Measurements from ENCODE around the gene CD28. TPM values are rescaled to one million over a fixed set of nuclear protein-coding genes. Genes with fewer than 3 reads are reported as not detected.

CD28 gene
- total and polyA plus RNA-seq, 2 donors (not counting 3 experiments of a cell fraction or from before 2014, with no cell fraction given): 0.15 TPM; not detected in 1

- dilution Hi-C loops (cut with MboI; ENCODE audit: extremely low pct_ligation_motif_present, low sequenced_read_pairs) (no loop called here), intact Hi-C loops (cut with micrococcal nuclease) (no loop called here)
- Histone ChIP-seq H3K27me3 (ENCODE audit: control insufficient read depth in 2 of 2, insufficient read depth in 2 of 2, low read length in 2 of 2) (no peaks in the 10 kb centered on the region), H3K9me1 (replicated peaks; ENCODE audit: control insufficient read depth, extremely low read depth, insufficient read depth, low read length) (no peaks in the 10 kb centered on the region), H3K4me1 (ENCODE audit: control insufficient read depth, extremely low read depth, insufficient read depth, low read length) (no peaks in the 10 kb centered on the region), H4K20me1 (replicated peaks; ENCODE audit: control insufficient read depth, extremely low read depth, insufficient read depth, low read length) (no peaks in the 10 kb centered on the region), H3K4me2 (ENCODE audit: insufficient read depth, low read length) (no peak overlapping the region), H3K79me2 (ENCODE audit: control insufficient read depth, insufficient read depth, low read length) (no peaks in the 10 kb centered on the region), H3K9me3 (replicated peaks; ENCODE audit: control insufficient read depth, insufficient read depth, low read length) (no peaks in the 10 kb centered on the region), H3K36me3 (ENCODE audit: control insufficient read depth in 2 of 2, extremely low read depth in 1 of 2, insufficient read depth in 2 of 2, low read length in 2 of 2) (no peaks in the 10 kb centered on the region), H3K9ac (replicated peaks; ENCODE audit: extremely low read depth, insufficient read depth, low read length) (no peak overlapping the region), H3K27ac (ENCODE audit: insufficient read depth, low read depth, low read length) (no peak overlapping the region), H2AFZ (ENCODE audit: low read depth, low read length) (no peak overlapping the region), H3K4me3 (replicated peaks in 1 of 3; ENCODE audit: insufficient read depth in 1 of 3, low read depth in 1 of 3, low read length in 3 of 3) (no peak overlapping the region)
- no peak for DNase-seq (ENCODE audit: low read depth, low spot score)
- POLR2A ChIA-PET: no interaction called here
- no TSS peak for BruUV-seq (replicated peaks)
- CTCF ChIA-PET: interaction anchor here (0.6 kb wide), 1 partner anchor 54 kb away, joined by 4 read pairs; no protein-coding TSS in a partner anchor
- no peak for FAIRE-seq
- TF ChIP-seq GATA2 (IDR thresholded peaks at IDR 0.05; ENCODE audit: insufficient read depth, insufficient read length, low read depth, low read length) (no peak), EZH2 (IDR thresholded peaks at IDR 0.05; ENCODE audit: borderline replicate concordance, low read depth, low read length, severe bottlenecking) (no peak), MAX (IDR thresholded peaks at IDR 0.05; ENCODE audit: insufficient read depth, insufficient read length) (no peak), POLR2AphosphoS5 (IDR thresholded peaks at IDR 0.05; ENCODE audit: insufficient read depth, low read depth, low read length) (no peak), POLR2A (IDR thresholded peaks at IDR 0.05; ENCODE audit: low read depth, low read length) (no peak), CTCF (IDR thresholded peaks at IDR 0.05; ENCODE audit: extremely low read depth in 1 of 2, insufficient read depth in 1 of 2, low read depth in 1 of 2, low read length in 2 of 2) (no peak), FOS (IDR thresholded peaks at IDR 0.05; ENCODE audit: borderline replicate concordance, insufficient read depth, low read length) (no peak)
Measured at GRCh38 chr2:203732953-203733510, 26.6 kb downstream of the CD28 start.
